GM19468 (cell line): ENCODE measurements around the gene GSPT1.

Experiments used
- ATAC-seq: cut with Tn5 transposase; IDR thresholded peaks from one replicate; pipeline ENCODE4 v1.9.1; 2021; ENCODE audit warnings: mild to moderate bottlenecking, moderate library complexity, moderate number of reproducible peaks; ENCODE audit not compliant: unreplicated experiment; ENCODE audit errors: extremely low read depth

The GSPT1 gene

GRCh38 chr16:11914210-11915113, 1.3 kb downstream of the GSPT1 start:
- ATAC-seq: no peak

- ATAC-seq: no peak
These were observed 2.2 kb downstream of the GSPT1 start for GRCh38 chr16:11913425-11914079.

- ATAC-seq: no peak
These were observed 5.9 kb downstream of the GSPT1 start for GRCh38 chr16:11909653-11910545.

GRCh38 chr16:11907160-11907970, 8.4 kb downstream of the GSPT1 start:
- ATAC-seq: no peak

- no peak for ATAC-seq
These were observed 11.8 kb downstream of the GSPT1 start for GRCh38 chr16:11903906-11904305.

- ATAC-seq: no peak
These were observed 14.7 kb downstream of the GSPT1 start for GRCh38 chr16:11901091-11901490.

- no peak for ATAC-seq
These were observed 19.1 kb downstream of the GSPT1 start for GRCh38 chr16:11896486-11897176.

GRCh38 chr16:11893571-11893970, 22.2 kb downstream of the GSPT1 start:
- ATAC-seq: no peak

- no peak for ATAC-seq
These were observed 23.0 kb downstream of the GSPT1 start for GRCh38 chr16:11892761-11893160.

- ATAC-seq: no peak
These were observed 25.4 kb downstream of the GSPT1 start for GRCh38 chr16:11890231-11890965.

GRCh38 chr16:11886881-11887280, 28.9 kb downstream of the GSPT1 start:
- no peak for ATAC-seq

- ATAC-seq: no peak
These were observed 31.7 kb downstream of the GSPT1 start for GRCh38 chr16:11884035-11884434.

- ATAC-seq: no peak
These were observed 35.7 kb downstream of the GSPT1 start for GRCh38 chr16:11880007-11880406.

- ATAC-seq: no peak
These were observed 38.4 kb downstream of the GSPT1 start for GRCh38 chr16:11877374-11877773.

- no peak for ATAC-seq
These were observed 39.5 kb downstream of the GSPT1 start for GRCh38 chr16:11876306-11876705.

- ATAC-seq: no peak
These were observed 40.0 kb downstream of the GSPT1 start for GRCh38 chr16:11875721-11876120.

- ATAC-seq: no peak
These were observed 44.6 kb downstream of the GSPT1 start for GRCh38 chr16:11871193-11871592.

GRCh38 chr16:11870399-11870798, 45.4 kb downstream of the GSPT1 start:
- no peak for ATAC-seq
